SK-N-SH (cell line): ENCODE data around the gene ACCS. TPM values are rescaled to one million over a fixed set of nuclear protein-coding genes. Genes with fewer than 3 reads are reported as not detected.

Source experiments
- CTCF ChIA-PET: fragments of 300-600, 350-600 bp; formaldehyde crosslinking; extraction: SDS; loops from one replicate; lab custom pipeline; 2021; lab: Yijun Ruan, JAX
- POLR2A ChIA-PET: fragments of 350-600 bp; sonication (Branson Sonifier 250); formaldehyde crosslinking; extraction: SDS; loops from one replicate; lab custom pipeline; 2020; ENCODE audit warnings: antibody characterized with exemption, inconsistent platforms; lab: Yijun Ruan, JAX
- DNase-seq: peaks from one replicate; pipeline ENCODE4 v3.0.0; 2012
- H2AFZ ChIP-seq: fragments of 200-600 bp; sonication (generic); 2 replicates; pipeline ENCODE4 v1.8.1; 2016; ENCODE audit warnings: antibody characterized with exemption, mild to moderate bottlenecking, low read depth
- H3F3A ChIP-seq: fragments of 200-600 bp; sonication (generic); replicated peaks from 2 replicates; pipeline ENCODE3; 2016; ENCODE audit warnings: antibody characterized with exemption, mild to moderate bottlenecking; ENCODE audit not compliant: insufficient read depth
- H3K27ac ChIP-seq, 2 experiments: fragments of 200-500 bp in 1 of 2; fragments of 200-600 bp in 1 of 2; sonication (Bioruptor generic) in 1 of 2; sonication (generic), shearing (Covaris generic) in 1 of 2; 2 replicates each; pipeline versions ENCODE4 v1.5.1 to v1.6.1; 2014 to 2016; ENCODE audit warnings: low read depth in 2 of 2, inconsistent platforms in 1 of 2, low read length in 1 of 2, mild to moderate bottlenecking in 1 of 2, mixed read lengths in 1 of 2
- H3K27me3 ChIP-seq: fragments of 200-600 bp; sonication (generic), shearing (Covaris generic); 2 replicates; pipeline ENCODE4 v1.6.1; 2016; ENCODE audit warnings: mixed run types; ENCODE audit not compliant: insufficient read depth
- H3K36me3 ChIP-seq, 2 experiments: fragments of 200-500 bp in 1 of 2; fragments of 200-600 bp in 1 of 2; sonication (Bioruptor generic) in 1 of 2; sonication (generic) in 1 of 2; replicated peaks in 1 of 2; 2 replicates each; pipeline versions ENCODE3 to v1.5.1; 2014 to 2016; ENCODE audit warnings: low read length in 1 of 2, mild to moderate bottlenecking in 1 of 2; ENCODE audit not compliant: insufficient read depth in 2 of 2, control insufficient read depth in 1 of 2
- H3K4me1 ChIP-seq, 2 experiments: fragments of 200-500 bp in 1 of 2; fragments of 200-600 bp in 1 of 2; sonication (Bioruptor generic) in 1 of 2; sonication (generic), shearing (Covaris generic) in 1 of 2; 2 replicates each; pipeline versions ENCODE4 v1.5.1 to v1.6.1; 2014 to 2016; ENCODE audit warnings: low read depth in 1 of 2, low read length in 1 of 2, mixed run types in 1 of 2; ENCODE audit not compliant: insufficient read depth in 2 of 2, control insufficient read depth in 1 of 2
- H3K4me2 ChIP-seq: fragments of 200-600 bp; sonication (generic), shearing (Covaris generic); 2 replicates; pipeline ENCODE4 v1.6.1; 2017; ENCODE audit warnings: mixed run types
- H3K4me3 ChIP-seq, 2 experiments: fragments of 200-500 bp in 1 of 2; fragments of 200-600 bp in 1 of 2; sonication (Bioruptor generic) in 1 of 2; sonication (generic), shearing (Covaris generic) in 1 of 2; 2 replicates each; pipeline versions ENCODE4 v1.5.1 to v1.8.1; 2014 to 2016; ENCODE audit warnings: low read depth in 2 of 2, inconsistent platforms in 1 of 2, low read length in 1 of 2, mild to moderate bottlenecking in 1 of 2, mixed read lengths in 1 of 2, moderate library complexity in 1 of 2
- H3K79me2 ChIP-seq: fragments of 200-600 bp; sonication (generic); 2 replicates; pipeline ENCODE4 v1.8.1; 2017; ENCODE audit warnings: mild to moderate bottlenecking; ENCODE audit not compliant: insufficient read depth
- H3K9ac ChIP-seq: fragments of 200-600 bp; sonication (generic); 2 replicates; pipeline ENCODE4 v1.6.1; 2017; ENCODE audit warnings: mixed run types
- H3K9me2 ChIP-seq: fragments of 200-600 bp; sonication (generic); 2 replicates; pipeline ENCODE4 v1.6.1; 2017; ENCODE audit warnings: mixed run types
- H3K9me3 ChIP-seq: fragments of 200-600 bp; sonication (generic); 2 replicates; pipeline ENCODE4 v1.6.1; 2017; ENCODE audit warnings: mixed run types, mild to moderate bottlenecking, moderate library complexity
- H4K20me1 ChIP-seq: fragments of 200-600 bp; sonication (generic); 2 replicates; pipeline ENCODE4 v1.6.1; 2017; ENCODE audit warnings: mild to moderate bottlenecking, mixed run types; ENCODE audit not compliant: insufficient read depth
- CTCF ChIP-seq: fragments of 200-600 bp; sonication (generic); IDR thresholded peaks from 2 replicates; pipeline ENCODE4 v1.6.1; 2017; ENCODE audit warnings: antibody characterized with exemption, mild to moderate bottlenecking, moderate library complexity
- ELF1 ChIP-seq: IDR thresholded peaks from 2 replicates; pipeline ENCODE4 v1.4.0; 2012
- EP300 ChIP-seq, 2 experiments: IDR thresholded peaks; 2 replicates each; pipeline versions ENCODE4 v1.4.0 to v1.6.1; 2012; ENCODE audit warnings: borderline replicate concordance in 1 of 2, low read depth in 1 of 2, low read length in 1 of 2
- IRF3 ChIP-seq: fragments of 150-350 bp; IDR thresholded peaks from 2 replicates; pipeline ENCODE4 v1.6.1; 2016; ENCODE audit warnings: mild to moderate bottlenecking, low read depth, low read length
- MAX ChIP-seq: IDR thresholded peaks from 2 replicates; pipeline ENCODE4 v1.4.0; 2012; ENCODE audit warnings: low read depth
- NFIC ChIP-seq: IDR thresholded peaks from 2 replicates; pipeline ENCODE4 v1.4.0; 2012; ENCODE audit warnings: borderline replicate concordance
- NRF1 ChIP-seq: IDR thresholded peaks from 2 replicates; pipeline ENCODE4 v1.6.1; 2012; ENCODE audit warnings: low read depth, mild to moderate bottlenecking, low read length
- RFX5 ChIP-seq: IDR thresholded peaks from 2 replicates; pipeline ENCODE4 v1.6.1; 2012; ENCODE audit warnings: mild to moderate bottlenecking, improper control_type of control experiment, low read length
- SIN3A ChIP-seq: IDR thresholded peaks from 2 replicates; pipeline ENCODE4 v1.6.1; 2012; ENCODE audit warnings: low read depth, mild to moderate bottlenecking, low read length, moderate library complexity, borderline replicate concordance
- SMC3 ChIP-seq: IDR thresholded peaks from 2 replicates; pipeline ENCODE4 v1.6.1; 2012; ENCODE audit warnings: low read depth, low read length, improper control_type of control experiment
- TCF12 ChIP-seq: IDR thresholded peaks from 2 replicates; pipeline ENCODE4 v1.4.0; 2012
- WGBS: methylation state at CpG from one replicate; pipeline ENCODE4 v1.1.6; 2017; ENCODE audit warnings: low lambda C conversion rate; 5-methylcytosine and 5-hydroxymethylcytosine counted together
- polyA plus RNA-seq, 3 experiments: library from polyadenylated mRNA; depleted of rRNA; stranded (reverse); fragments of >200 nt; gene quantifications; 2 replicates each; pipeline ENCODE4 v1.2.3, GENCODE V29; 2012
- TF ChIP-seq, protein P1 (sequence below): IDR thresholded peaks from 2 replicates; pipeline ENCODE4; 2012

The ACCS gene
- polyA plus RNA-seq, 1 of the 3 experiments (the other 2 are of a cell fraction): 28.5 TPM

GRCh38 chr11:44072757-44073658 is 6.9 kb downstream of the ACCS start:
- no peak overlapping the region for H3K4me2 ChIP-seq
- no peak for TF ChIP-seq SMC3

GRCh38 chr11:44078794-44079193 is 12.7 kb downstream of the ACCS start:
- no peak overlapping the region for H3K4me2 ChIP-seq
- CTCF ChIA-PET: interaction anchor here (1.6 kb wide), 1 partner anchor 16 kb away, joined by 10 read pairs; the partner anchor contains the start of gene EXT2
- H3K27me3 ChIP-seq: no peaks in the 10 kb centered on the region
- DNase-seq: no peak
- no peak overlapping the region for H3K4me3 ChIP-seq
- H3K36me3 ChIP-seq: no peaks in the 10 kb centered on the region
- TF ChIP-seq NRF1: no peak
- TF ChIP-seq SIN3A: no peak
- no peak for TF ChIP-seq IRF3
- TF ChIP-seq TCF12: no peak
- TF ChIP-seq NFIC: no peak
- no peak for TF ChIP-seq EP300 (IDR thresholded peaks at IDR 0.05; ENCODE audit: borderline replicate concordance in 1 of 2, low read depth in 1 of 2, low read length in 1 of 2)
- H2AFZ ChIP-seq: no peak overlapping the region
- WGBS: 67% methylated on average over 5 of the region's 5 CpGs
- H3K4me1 ChIP-seq: no peaks in the 10 kb centered on the region
- H3K9me2 ChIP-seq: no peaks in the 10 kb centered on the region
- H3K9me3 ChIP-seq: no peaks in the 10 kb centered on the region
- H4K20me1 ChIP-seq: no peaks in the 10 kb centered on the region
- no peaks in the 10 kb centered on the region for H3F3A ChIP-seq
- no peak overlapping the region for H3K27ac ChIP-seq
- POLR2A ChIA-PET: no interaction called here
- no peak overlapping the region for H3K9ac ChIP-seq
- H3K79me2 ChIP-seq: no peaks in the 10 kb centered on the region

More at GRCh38 chr11:44072757-44073658, 6.9 kb downstream of the ACCS start:
- 89% methylated on average over 7 of the region's 8 CpGs for WGBS
- H4K20me1 ChIP-seq: no peaks in the 10 kb centered on the region
- no peaks in the 10 kb centered on the region for H3K4me1 ChIP-seq
- H3K9me2 ChIP-seq: no peaks in the 10 kb centered on the region
- H3K9ac ChIP-seq: no peak overlapping the region
- H3K9me3 ChIP-seq: no peaks in the 10 kb centered on the region
- peaks cover 0 to 5% of the 10 kb centered on the region in 2 experiments for H3K36me3 ChIP-seq
- no peaks in the 10 kb centered on the region for H3K27me3 ChIP-seq
- DNase-seq: no peak
- H3K79me2 ChIP-seq: no peaks in the 10 kb centered on the region
- no peak overlapping the region for H2AFZ ChIP-seq
- no peak overlapping the region for H3K27ac ChIP-seq
- ChIA-PET CTCF (interaction anchor here (1.1 to 10.8 kb wide), 3 partner anchors 9 to 213 kb away, joined by 3 to 71 read pairs (median 4); partner anchors contain the start of gene EXT2), POLR2A (no interaction called here)
- no peak overlapping the region for H3K4me3 ChIP-seq
- H3F3A ChIP-seq: no peaks in the 10 kb centered on the region

GRCh38 chr11:44079376-44079775 is 13.3 kb downstream of the ACCS start:
- Histone ChIP-seq H3K9me2 (no peaks in the 10 kb centered on the region), H3F3A (no peaks in the 10 kb centered on the region), H3K36me3 (no peaks in the 10 kb centered on the region), H3K4me1 (no peaks in the 10 kb centered on the region), H3K27me3 (no peaks in the 10 kb centered on the region), H4K20me1 (no peaks in the 10 kb centered on the region), H3K9ac (no peak overlapping the region), H3K9me3 (no peaks in the 10 kb centered on the region), H2AFZ (no peak overlapping the region), H3K27ac (no peak overlapping the region), H3K4me3 (no peak overlapping the region), H3K79me2 (no peaks in the 10 kb centered on the region), H3K4me2 (no peak overlapping the region)
- ChIA-PET POLR2A (no interaction called here), CTCF (interaction anchor here (1.6 kb wide), 1 partner anchor 15 kb away, joined by 10 read pairs; the partner anchor contains the start of gene EXT2)
- 89% methylated on average over 5 of the region's 6 CpGs for WGBS
- TF ChIP-seq TCF12 (no peak), RFX5 (no peak), ELF1 (no peak), CTCF (no peak), MAX (no peak)
- TF ChIP-seq, protein P1, sequence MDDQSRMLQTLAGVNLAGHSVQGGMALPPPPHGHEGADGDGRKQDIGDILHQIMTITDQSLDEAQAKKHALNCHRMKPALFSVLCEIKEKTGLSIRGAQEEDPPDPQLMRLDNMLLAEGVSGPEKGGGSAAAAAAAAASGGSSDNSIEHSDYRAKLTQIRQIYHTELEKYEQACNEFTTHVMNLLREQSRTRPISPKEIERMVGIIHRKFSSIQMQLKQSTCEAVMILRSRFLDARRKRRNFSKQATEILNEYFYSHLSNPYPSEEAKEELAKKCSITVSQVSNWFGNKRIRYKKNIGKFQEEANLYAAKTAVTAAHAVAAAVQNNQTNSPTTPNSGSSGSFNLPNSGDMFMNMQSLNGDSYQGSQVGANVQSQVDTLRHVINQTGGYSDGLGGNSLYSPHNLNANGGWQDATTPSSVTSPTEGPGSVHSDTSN: no peak
- no peak for DNase-seq
